PC-9 (cell line): ENCODE measurements around the gene FUT4. TPM values are rescaled to one million over a fixed set of nuclear protein-coding genes. Genes with fewer than 3 reads are reported as not detected.

Experiments
- BruUV-seq: library from RNA; stranded (reverse); fragments of 400-500 nt; replicated peaks from 2 replicates; lab custom pipeline; 2021; lab: Mats Ljungman, UMichigan
- CTCF ChIA-PET: fragments of 300-600 bp; sonication (Branson Sonifier 250); formaldehyde crosslinking; loops from one replicate; lab custom pipeline; 2022; ENCODE audit warnings: antibody characterized with exemption; lab: Charles Lee
- POLR2A ChIA-PET: fragments of 300-600 bp; sonication (Branson Sonifier 250); formaldehyde crosslinking; loops from one replicate; lab custom pipeline; 2022; ENCODE audit warnings: antibody characterized with exemption; ENCODE audit not compliant: unreplicated experiment; lab: Charles Lee
- DNase-seq, 2 experiments: peaks; one replicate each; pipeline versions ENCODE4 v3.0.0 to v3.0.0-alpha.2; 2015 to 2022; ENCODE audit warnings: mixed read lengths in 1 of 2
- H2AFZ ChIP-seq: fragments of 200-600 bp; sonication (generic); 2 replicates; pipeline ENCODE4 v1.8.1; 2017; ENCODE audit warnings: antibody characterized with exemption
- H3F3A ChIP-seq: fragments of 200-600 bp; sonication (generic); 2 replicates; pipeline ENCODE4 v1.8.1; 2017; ENCODE audit warnings: antibody characterized with exemption, mild to moderate bottlenecking, low read depth; ENCODE audit not compliant: insufficient read depth
- H3K27ac ChIP-seq: fragments of 200-600 bp; sonication (generic); 2 replicates; pipeline ENCODE4 v1.6.1; 2016; ENCODE audit warnings: mixed run types
- H3K27me3 ChIP-seq: fragments of 200-600 bp; sonication (generic); 2 replicates; pipeline ENCODE4 v1.6.1; 2016; ENCODE audit warnings: low read depth, mixed run types; ENCODE audit not compliant: insufficient read depth
- H3K36me3 ChIP-seq: fragments of 200-600 bp; sonication (generic); 2 replicates; pipeline ENCODE4 v1.6.1; 2016; ENCODE audit warnings: low read depth, mixed run types
- H3K4me1 ChIP-seq: fragments of 200-600 bp; sonication (generic); replicated peaks from 2 replicates; pipeline ENCODE4 v1.6.1; 2016; ENCODE audit warnings: mixed run types; ENCODE audit not compliant: insufficient read depth
- H3K4me2 ChIP-seq: fragments of 200-600 bp; sonication (generic); 2 replicates; pipeline ENCODE4 v1.6.1; 2017; ENCODE audit warnings: mixed run types
- H3K4me3 ChIP-seq: fragments of 200-600 bp; sonication (generic); 2 replicates; pipeline ENCODE4 v1.6.1; 2016; ENCODE audit warnings: mixed run types
- H3K79me2 ChIP-seq: fragments of 200-600 bp; sonication (generic); 2 replicates; pipeline ENCODE4 v1.6.1; 2017; ENCODE audit warnings: low read depth, mixed run types
- H3K9me2 ChIP-seq: fragments of 200-600 bp; sonication (generic); 2 replicates; pipeline ENCODE4 v1.8.1; 2017; ENCODE audit warnings: mild to moderate bottlenecking; ENCODE audit not compliant: insufficient read depth
- H3K9me3 ChIP-seq: fragments of 200-600 bp; sonication (generic); 2 replicates; pipeline ENCODE4 v1.8.1; 2016; ENCODE audit warnings: low read depth; ENCODE audit not compliant: insufficient read depth
- H4K20me1 ChIP-seq: fragments of 200-600 bp; sonication (generic); 2 replicates; pipeline ENCODE4 v1.8.1; 2017; ENCODE audit not compliant: insufficient read depth
- EZH2 ChIP-seq: fragments of 200-600 bp; sonication (generic); IDR thresholded peaks from 2 replicates; pipeline ENCODE4 v1.8.0; 2017; ENCODE audit warnings: antibody characterized with exemption, low read depth
- intact Hi-C: fragments of 100-400 bp; cut with micrococcal nuclease; formaldehyde crosslinking; loops from one replicate; pipeline ENCODE4 v1.10.0; 2022; ENCODE audit not compliant: unreplicated experiment
- total RNA-seq: library from RNA; stranded (reverse); gene quantifications from 2 replicates; pipeline ENCODE4 v1.2.3, GENCODE V29; 2021
- TF ChIP-seq, protein P1 (sequence below): fragments of 200-600 bp; sonication (generic); conservative IDR thresholded peaks from 2 replicates; pipeline ENCODE4 v1.6.1; 2017; ENCODE audit warnings: mixed run types, antibody characterized with exemption, mild to moderate bottlenecking, moderate library complexity

Gene FUT4
- total RNA-seq, 1 experiment from 2014 or later = 1.9 TPM

- 0 out of 2 replicates have a peak, but pooled peaks cover under 1% of the 10 kb centered on the region for H3K4me1 ChIP-seq
- POLR2A ChIA-PET = no interaction called here
- CTCF ChIA-PET = no interaction called here
Observed at GRCh38 chr11:94557992-94558391, 14.3 kb downstream of the FUT4 start.

DNA sequence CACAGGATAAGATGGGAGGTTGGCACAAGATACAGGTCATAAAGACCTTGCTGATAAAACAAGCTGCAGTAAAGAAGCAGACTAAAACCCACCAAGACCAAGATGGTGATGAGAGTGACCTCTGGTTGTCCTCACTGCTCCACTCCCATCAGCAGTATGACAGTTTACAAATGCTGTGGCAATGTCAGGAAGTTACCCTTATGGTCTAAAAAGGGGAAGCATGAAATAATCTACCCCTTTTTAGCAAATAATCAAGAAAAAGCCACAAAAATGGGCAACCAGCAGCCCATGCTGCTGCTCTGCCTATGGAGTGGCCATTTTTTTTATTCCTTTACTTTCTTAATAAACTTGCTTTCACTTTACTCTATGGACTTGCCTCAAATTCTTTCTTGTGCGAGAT is 14.7 kb downstream of the FUT4 start:
- Histone ChIP-seq H3K4me3 (no peak overlapping the region), H3K9me3 (no peaks in the 10 kb centered on the region), H3K27me3 (no peaks in the 10 kb centered on the region), H3K4me1 (0 out of 2 replicates have a peak, but pooled peaks cover 6% of the 10 kb centered on the region), H3K79me2 (no peaks in the 10 kb centered on the region), H3K36me3 (no peaks in the 10 kb centered on the region), H2AFZ (no peak overlapping the region), H3K27ac (no peak overlapping the region), H3K9me2 (no peaks in the 10 kb centered on the region; the same call in 1 of the 2 replicates), H3K4me2 (no peak overlapping the region), H4K20me1 (no peaks in the 10 kb centered on the region), H3F3A (no peaks in the 10 kb centered on the region; the same call in 1 of the 2 replicates)
- ChIA-PET POLR2A (no interaction called here), CTCF (no interaction called here)
- no peak for DNase-seq
- intact Hi-C loops = no loop called here
- BruUV-seq = no TSS peak
- TF ChIP-seq EZH2 = no peak
- TF ChIP-seq, protein P1, sequence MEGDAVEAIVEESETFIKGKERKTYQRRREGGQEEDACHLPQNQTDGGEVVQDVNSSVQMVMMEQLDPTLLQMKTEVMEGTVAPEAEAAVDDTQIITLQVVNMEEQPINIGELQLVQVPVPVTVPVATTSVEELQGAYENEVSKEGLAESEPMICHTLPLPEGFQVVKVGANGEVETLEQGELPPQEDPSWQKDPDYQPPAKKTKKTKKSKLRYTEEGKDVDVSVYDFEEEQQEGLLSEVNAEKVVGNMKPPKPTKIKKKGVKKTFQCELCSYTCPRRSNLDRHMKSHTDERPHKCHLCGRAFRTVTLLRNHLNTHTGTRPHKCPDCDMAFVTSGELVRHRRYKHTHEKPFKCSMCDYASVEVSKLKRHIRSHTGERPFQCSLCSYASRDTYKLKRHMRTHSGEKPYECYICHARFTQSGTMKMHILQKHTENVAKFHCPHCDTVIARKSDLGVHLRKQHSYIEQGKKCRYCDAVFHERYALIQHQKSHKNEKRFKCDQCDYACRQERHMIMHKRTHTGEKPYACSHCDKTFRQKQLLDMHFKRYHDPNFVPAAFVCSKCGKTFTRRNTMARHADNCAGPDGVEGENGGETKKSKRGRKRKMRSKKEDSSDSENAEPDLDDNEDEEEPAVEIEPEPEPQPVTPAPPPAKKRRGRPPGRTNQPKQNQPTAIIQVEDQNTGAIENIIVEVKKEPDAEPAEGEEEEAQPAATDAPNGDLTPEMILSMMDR = no peak

More at GRCh38 chr11:94557992-94558391, 14.3 kb downstream of the FUT4 start:
- DNase-seq = no peak
- Histone ChIP-seq H3K4me3 (no peak overlapping the region), H3K79me2 (no peaks in the 10 kb centered on the region), H3F3A (no peaks in the 10 kb centered on the region; the same call in 1 of the 2 replicates), H3K9me2 (no peaks in the 10 kb centered on the region; the same call in 1 of the 2 replicates), H3K27ac (no peak overlapping the region), H3K9me3 (no peaks in the 10 kb centered on the region), H3K27me3 (no peaks in the 10 kb centered on the region), H4K20me1 (no peaks in the 10 kb centered on the region), H2AFZ (no peak overlapping the region), H3K4me2 (no peak overlapping the region), H3K36me3 (no peaks in the 10 kb centered on the region)
- TF ChIP-seq, protein P1 = no peak
- TF ChIP-seq EZH2 = no peak
- intact Hi-C loops = no loop called here
- BruUV-seq = no TSS peak

DNA sequence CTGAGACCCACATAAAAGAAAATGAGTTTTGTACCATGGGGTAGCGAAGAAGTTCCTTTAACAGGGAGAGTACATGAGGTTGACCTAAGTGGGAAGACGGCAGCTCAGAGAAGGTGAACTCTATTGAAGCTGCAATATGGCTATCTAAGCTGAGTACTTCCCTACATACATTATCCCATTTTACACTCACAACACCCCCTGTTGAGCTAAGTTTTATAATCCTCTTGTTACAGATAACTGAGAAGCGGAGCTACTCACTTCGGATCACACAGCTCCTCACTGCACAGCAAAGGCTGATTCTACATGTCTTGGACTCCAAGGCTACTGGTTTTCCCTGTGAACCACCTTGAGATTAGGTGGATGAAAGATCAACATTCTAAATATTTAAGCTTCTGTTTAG is 15.2 kb downstream of the FUT4 start:
- H3K4me3 ChIP-seq = no peak overlapping the region
- H3K27ac ChIP-seq = no peak overlapping the region
- no peaks in the 10 kb centered on the region for H3K27me3 ChIP-seq
- H3K4me2 ChIP-seq = no peak overlapping the region
- 0 out of 2 replicates have a peak, but pooled peaks cover 6% of the 10 kb centered on the region for H3K4me1 ChIP-seq
- no peaks in the 10 kb centered on the region for H3K79me2 ChIP-seq
- no peaks in the 10 kb centered on the region for H4K20me1 ChIP-seq
- H3K36me3 ChIP-seq = no peaks in the 10 kb centered on the region
- no peaks in the 10 kb centered on the region; the same call in 1 of the 2 replicates for H3F3A ChIP-seq
- no peak for TF ChIP-seq EZH2
- TF ChIP-seq, protein P1 = no peak
- POLR2A ChIA-PET = no interaction called here
- CTCF ChIA-PET = no interaction called here
- intact Hi-C loops = no loop called here
- H2AFZ ChIP-seq = no peak overlapping the region
- BruUV-seq = no TSS peak
- no peaks in the 10 kb centered on the region; the same call in 1 of the 2 replicates for H3K9me2 ChIP-seq
- no peak for DNase-seq
- H3K9me3 ChIP-seq = no peaks in the 10 kb centered on the region
